H1 (cell line): ENCODE data around the gene KLHDC7B. TPM values are rescaled to one million over a fixed set of nuclear protein-coding genes. Genes with fewer than 3 reads are reported as not detected.

Experiments
- CTCF ChIA-PET: fragments of 300-600 bp; sonication (Branson Sonifier 250); formaldehyde crosslinking; loops from one replicate; lab custom pipeline; 2021; ENCODE audit not compliant: partially characterized antibody; lab: Charles Lee
- POLR2A ChIA-PET: fragments of 300-600 bp; sonication (Branson Sonifier 250); formaldehyde crosslinking; loops from one replicate; lab custom pipeline; 2021; ENCODE audit warnings: inconsistent platforms; ENCODE audit not compliant: partially characterized antibody; lab: Charles Lee
- DNase-seq, 2 experiments: peaks; one replicate each; pipeline versions ENCODE4 v3.0.0 to v3.0.0-alpha.2; 2010 to 2022; ENCODE audit warnings: low spot score in 2 of 2, low read depth in 1 of 2, mixed read lengths in 1 of 2
- FAIRE-seq: peaks from 2 replicates; lab custom pipeline; 2011; peaks lifted over from hg19 to GRCh38; lab: Jason Lieb, UNC
- H2AFZ ChIP-seq: 2 replicates; pipeline ENCODE4 v1.8.1; 2012; ENCODE audit warnings: low read length, inconsistent platforms
- H2AK5ac ChIP-seq: 2 replicates; pipeline ENCODE4 v1.6.1; 2013; ENCODE audit warnings: low read depth, low read length
- H2BK120ac ChIP-seq: replicated peaks from 2 replicates; pipeline ENCODE3; 2013; ENCODE audit warnings: low read depth, low read length, inconsistent platforms
- H2BK12ac ChIP-seq: 2 replicates; pipeline ENCODE4 v1.6.1; 2013; ENCODE audit warnings: low read depth, low read length
- H2BK15ac ChIP-seq: 2 replicates; pipeline ENCODE4 v1.6.1; 2013; ENCODE audit warnings: low read length
- H2BK20ac ChIP-seq: 2 replicates; pipeline ENCODE4 v1.6.1; 2013; ENCODE audit warnings: low read length
- H2BK5ac ChIP-seq: 2 replicates; pipeline ENCODE4 v1.6.1; 2013; ENCODE audit warnings: low read depth, low read length
- H3K14ac ChIP-seq: 2 replicates; pipeline ENCODE4 v1.6.1; 2013; ENCODE audit warnings: inconsistent platforms; ENCODE audit not compliant: insufficient read length
- H3K18ac ChIP-seq: 2 replicates; pipeline ENCODE4 v1.6.1; 2013; ENCODE audit warnings: low read length; ENCODE audit errors: extremely low read depth
- H3K23ac ChIP-seq: 2 replicates; pipeline ENCODE4 v1.6.1; 2013; ENCODE audit warnings: inconsistent platforms; ENCODE audit not compliant: insufficient read length
- H3K23me2 ChIP-seq: 2 replicates; pipeline ENCODE4 v1.6.1; 2013; ENCODE audit warnings: low read depth, low read length
- H3K27ac ChIP-seq: 2 replicates; pipeline ENCODE4 v1.6.1; 2011; ENCODE audit warnings: low read depth, low read length, inconsistent platforms
- H3K27me3 ChIP-seq, 4 experiments: replicated peaks in 1 of 4; 1 replicate in 1 of 4; 2 replicates in 3 of 4; pipeline versions ENCODE4 v1.6.1 to v1.8.1; 2011 to 2013; ENCODE audit warnings: low read length in 3 of 4, mild to moderate bottlenecking in 3 of 4, inconsistent platforms in 2 of 4, mixed read lengths in 2 of 4, moderate library complexity in 1 of 4; ENCODE audit not compliant: control insufficient read depth in 3 of 4, insufficient read depth in 3 of 4; ENCODE audit errors: extremely low read depth in 1 of 4
- H3K36me3 ChIP-seq, 4 experiments: 2 replicates each; pipeline versions ENCODE4 v1.6.1 to v1.8.1; 2011 to 2013; ENCODE audit warnings: mild to moderate bottlenecking in 4 of 4, low read length in 3 of 4, moderate library complexity in 2 of 4, control low read depth in 1 of 4, inconsistent platforms in 1 of 4; ENCODE audit not compliant: insufficient read depth in 4 of 4, control insufficient read depth in 2 of 4
- H3K4ac ChIP-seq: replicated peaks from 2 replicates; pipeline ENCODE3; 2013; ENCODE audit warnings: low read length, low read depth, mixed read lengths, inconsistent platforms; ENCODE audit not compliant: insufficient read length
- H3K4me1 ChIP-seq, 4 experiments: replicated peaks in 1 of 4; 1 replicate in 1 of 4; 2 replicates in 3 of 4; pipeline versions ENCODE4 v1.6.1 to v1.8.1; 2011 to 2013; ENCODE audit warnings: low read length in 3 of 4, inconsistent platforms in 2 of 4, mixed read lengths in 1 of 4; ENCODE audit not compliant: insufficient read depth in 4 of 4, control insufficient read depth in 3 of 4
- H3K4me2 ChIP-seq, 2 experiments: 2 replicates each; pipeline versions ENCODE4 v1.6.1 to v1.8.1; 2011 to 2013; ENCODE audit warnings: low read depth in 2 of 2, low read length in 2 of 2, control low read depth in 1 of 2, inconsistent platforms in 1 of 2, mild to moderate bottlenecking in 1 of 2; ENCODE audit not compliant: insufficient read depth in 1 of 2
- H3K4me3 ChIP-seq, 4 experiments: fragments of 200-600, 300-600 bp in 1 of 4; sonication (generic), shearing (Covaris generic), sonication (Bioruptor Twin) in 1 of 4; 2 replicates each; pipeline versions ENCODE4 v1.5.1 to v1.8.1; 2011 to 2016; ENCODE audit warnings: low read length in 4 of 4, low read depth in 3 of 4, control low read depth in 2 of 4, inconsistent platforms in 2 of 4, mild to moderate bottlenecking in 2 of 4, mixed read lengths in 1 of 4, moderate library complexity in 1 of 4; ENCODE audit not compliant: insufficient read depth in 2 of 4; ENCODE audit errors: extremely low read depth in 1 of 4
- H3K56ac ChIP-seq: replicated peaks from 2 replicates; pipeline ENCODE3; 2013; ENCODE audit warnings: low read depth, mild to moderate bottlenecking, mixed read lengths, low read length, inconsistent platforms; ENCODE audit not compliant: insufficient read length
- H3K79me1 ChIP-seq: 2 replicates; pipeline ENCODE4 v1.6.1; 2013; ENCODE audit warnings: low read depth, low read length, control low read depth
- H3K79me2 ChIP-seq, 2 experiments: 2 replicates each; pipeline versions ENCODE4 v1.6.1 to v1.8.1; 2012 to 2013; ENCODE audit warnings: low read length in 2 of 2, mild to moderate bottlenecking in 2 of 2, inconsistent platforms in 1 of 2; ENCODE audit not compliant: insufficient read depth in 2 of 2, control insufficient read depth in 1 of 2
- H3K9ac ChIP-seq, 4 experiments: replicated peaks in 1 of 4; 1 replicate in 1 of 4; 2 replicates in 3 of 4; pipeline versions ENCODE4 v1.6.1 to v1.8.1; 2011 to 2013; ENCODE audit warnings: low read depth in 3 of 4, low read length in 3 of 4, control low read depth in 2 of 4, mild to moderate bottlenecking in 2 of 4, moderate library complexity in 2 of 4, inconsistent platforms in 1 of 4; ENCODE audit errors: extremely low read depth in 1 of 4
- H3K9me3 ChIP-seq, 2 experiments: 2 replicates each; pipeline versions ENCODE4 v1.6.1 to v1.8.1; 2012 to 2013; ENCODE audit warnings: mild to moderate bottlenecking in 2 of 2, moderate library complexity in 2 of 2, control low read depth in 1 of 2, inconsistent platforms in 1 of 2, low read depth in 1 of 2, low read length in 1 of 2, mixed read lengths in 1 of 2; ENCODE audit not compliant: insufficient read depth in 2 of 2
- H4K20me1 ChIP-seq, 2 experiments: replicated peaks in 1 of 2; 2 replicates each; pipeline versions ENCODE3 to v1.8.1; 2011 to 2013; ENCODE audit warnings: inconsistent platforms in 2 of 2, low read length in 2 of 2, mild to moderate bottlenecking in 1 of 2; ENCODE audit not compliant: insufficient read depth in 2 of 2, control insufficient read depth in 1 of 2
- H4K5ac ChIP-seq: 2 replicates; pipeline ENCODE4 v1.6.1; 2013; ENCODE audit warnings: low read length, low read depth, mixed read lengths, inconsistent platforms; ENCODE audit not compliant: insufficient read length
- H4K8ac ChIP-seq: 2 replicates; pipeline ENCODE4 v1.8.0; 2013; ENCODE audit warnings: mild to moderate bottlenecking, moderate library complexity, low read length, inconsistent platforms; ENCODE audit not compliant: insufficient read depth; ENCODE audit errors: extremely low read depth
- H4K91ac ChIP-seq: replicated peaks from 2 replicates; pipeline ENCODE3; 2013; ENCODE audit warnings: low read length, mixed read lengths, inconsistent platforms; ENCODE audit not compliant: insufficient read length
- CBX5 ChIP-seq: fragments of 300-800, 300-1000 bp; sonication (generic); IDR thresholded peaks from 2 replicates; pipeline ENCODE4 v1.7.1; 2016; ENCODE audit warnings: antibody characterized with exemption, low read length, low read depth
- CHD1 ChIP-seq: IDR thresholded peaks from 2 replicates; pipeline ENCODE4 v1.6.1; 2012; ENCODE audit warnings: low read depth, low read length, improper control_type of control experiment
- CTBP2 ChIP-seq: IDR thresholded peaks from 2 replicates; pipeline ENCODE4 v1.7.0; 2011; ENCODE audit warnings: borderline replicate concordance, mild to moderate bottlenecking, moderate library complexity, mixed read lengths, low read length; ENCODE audit not compliant: insufficient read depth, insufficient read length
- EP300 ChIP-seq, 2 experiments: IDR thresholded peaks; 1 replicate in 1 of 2; 2 replicates in 1 of 2; pipeline ENCODE4 v1.6.1; 2011 to 2012; ENCODE audit warnings: low read depth in 2 of 2, low read length in 2 of 2, mild to moderate bottlenecking in 2 of 2, borderline replicate concordance in 1 of 2, inconsistent platforms in 1 of 2, moderate library complexity in 1 of 2
- EZH2 ChIP-seq: fragments of 200-600 bp; sonication (generic); IDR thresholded peaks from 2 replicates; pipeline ENCODE4 v1.7.1; 2012; ENCODE audit warnings: low read depth, mild to moderate bottlenecking, moderate library complexity, low read length, inconsistent platforms; ENCODE audit not compliant: severe bottlenecking
- GABPA ChIP-seq: IDR thresholded peaks from 2 replicates; pipeline ENCODE4 v1.6.1; 2011; ENCODE audit warnings: mild to moderate bottlenecking, low read length, moderate library complexity, borderline replicate concordance; ENCODE audit not compliant: insufficient read depth
- GTF2F1 ChIP-seq: IDR thresholded peaks from 2 replicates; pipeline ENCODE4 v1.6.1; 2012; ENCODE audit warnings: low read depth, low read length, improper control_type of control experiment, borderline replicate concordance
- NANOG ChIP-seq: IDR thresholded peaks from 2 replicates; pipeline ENCODE4 v1.6.1; 2011; ENCODE audit warnings: low read length, low read depth, mild to moderate bottlenecking, inconsistent platforms; ENCODE audit not compliant: insufficient read depth, poor library complexity, severe bottlenecking
- POLR2AphosphoS5 ChIP-seq: IDR thresholded peaks from 2 replicates; pipeline ENCODE4 v1.6.1; 2011; ENCODE audit warnings: low read depth, low read length
- WGBS, 2 experiments: shearing (Covaris generic) in 1 of 2; methylation state at CpG; one replicate each; pipeline versions ENCODE4 v1.1.6 to v1.1.7; 2013 to 2015; ENCODE audit warnings: low lambda C conversion rate in 2 of 2, mixed read lengths in 2 of 2, inconsistent platforms in 1 of 2, low coverage in 1 of 2, missing lambda C conversion rate in 1 of 2; ENCODE audit not compliant: insufficient replicate concordance in 2 of 2, insufficient coverage in 1 of 2, insufficient read length in 1 of 2; ENCODE audit errors: extremely low coverage in 1 of 2, missing lambda C conversion rate in 1 of 2; 5-methylcytosine and 5-hydroxymethylcytosine counted together
- polyA plus RNA-seq, 7 experiments: library from polyadenylated mRNA; depleted of rRNA in 3 of 7; stranded (reverse) in 5 of 7; unstranded in 2 of 7; fragments of >200 nt in 5 of 7; fragments of 200-250 nt in 2 of 7; gene quantifications; 1 replicate in 5 of 7; 2 replicates in 1 of 7; 4 replicates in 1 of 7; pipeline versions ENCODE4 v1.2.1 to v1.2.3, GENCODE V29; 2011 to 2013; ENCODE audit warnings: missing spikeins in 2 of 7, mixed read lengths in 2 of 7
- total RNA-seq: library from RNA; stranded (reverse); fragmentation: NEBNext Ultra II Directional; extraction: Animal tissue kit (Norgen Biotek cat#: 25700); gene quantifications from 2 replicates; pipeline ENCODE4 v1.2.1, GENCODE V29; 2021

KLHDC7B gene
- total and polyA plus RNA-seq, 2 of the 8 experiments (the other 6 are each of a cell fraction or from before 2014, with no cell fraction given), result not detected

DNA sequence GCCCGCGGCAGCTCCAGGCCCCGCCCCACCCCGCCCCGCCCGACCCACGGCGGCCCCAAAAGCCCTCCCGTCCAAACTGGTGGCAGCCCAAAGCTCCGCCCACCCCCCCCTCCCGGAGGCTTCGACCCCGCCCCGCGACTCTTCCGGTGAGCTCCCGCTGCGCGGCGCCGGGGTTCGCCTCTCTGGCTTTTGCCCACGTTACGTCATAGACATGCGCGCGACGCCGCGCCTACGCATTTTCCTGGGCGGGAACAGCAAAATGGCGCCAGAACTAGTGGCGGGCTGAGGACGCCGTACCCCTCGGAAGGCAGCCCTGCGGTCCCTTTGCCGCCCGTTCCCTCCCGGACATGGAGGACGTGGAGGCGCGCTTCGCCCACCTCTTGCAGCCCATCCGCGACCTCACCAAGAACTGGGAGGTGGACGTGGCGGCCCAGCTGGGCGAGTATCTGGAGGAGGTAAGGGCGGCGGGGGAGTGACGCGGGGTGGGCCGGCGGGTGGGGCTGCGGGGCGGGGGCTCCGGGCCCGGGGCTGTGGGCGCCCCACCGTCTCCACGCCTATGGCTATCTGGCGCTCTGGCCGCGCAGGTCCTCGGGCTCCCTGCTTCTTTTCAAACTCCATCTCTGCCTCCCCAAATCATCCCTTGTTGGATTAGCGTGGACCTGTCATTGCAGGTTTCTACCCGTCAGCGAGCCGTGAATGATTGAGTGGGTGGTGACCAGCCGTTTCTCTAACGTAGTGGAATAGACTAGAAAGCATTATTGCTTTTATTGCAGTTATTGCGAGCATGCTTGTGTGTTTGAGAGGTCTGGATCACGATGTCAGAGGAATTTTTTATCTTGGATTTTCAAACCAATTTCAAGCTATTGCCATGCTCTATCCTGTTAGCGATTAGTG, 37.5 kb upstream of the KLHDC7B start, which contains the start of gene NCAPH2:
Gene NCAPH2, plus strand, starts transcription at position 234 of the 894 bp plus-strand sequence. Its CDS starts 114 bp downstream, at position 348.
- Histone ChIP-seq H3K9me3 (no peaks in the 10 kb centered on the region), H2AK5ac (no peak within 1 kb of the TSS), H3K27me3 (no peaks in the 10 kb centered on the region), H3K27ac (peak within 1 kb of the TSS; percentile 99), H2BK5ac (peak within 1 kb of the TSS; percentile 98), H2BK120ac (no peak within 1 kb of the TSS), H2BK20ac (no peak within 1 kb of the TSS), H3K14ac (no peak within 1 kb of the TSS), H2BK15ac (no peak within 1 kb of the TSS; the same call in 1 of the 2 replicates), H2AFZ (peak within 1 kb of the TSS; percentile 98; the same call in 1 of the 2 replicates), H3K79me2 (peaks cover 0 to 31% of the 10 kb centered on the region in 2 experiments; a peak in 3 of 4 replicates), H3K79me1 (peaks cover 15% of the 10 kb centered on the region; the same call in 1 of the 2 replicates), H3K4me2 (peak within 1 kb of the TSS; percentile 73 to 96), H3K56ac (peak within 1 kb of the TSS; percentile 77), H3K23ac (no peak within 1 kb of the TSS), H4K5ac (peak within 1 kb of the TSS; percentile 99), H3K23me2 (peaks cover 11% of the 10 kb centered on the region; the same call in 1 of the 2 replicates), H4K91ac (peak within 1 kb of the TSS; percentile 96), H3K4me3 (peak within 1 kb of the TSS; percentile 83 to 100 (median 90)), H4K20me1 (peaks cover 3 to 24% of the 10 kb centered on the region in 2 experiments), H4K8ac (peak within 1 kb of the TSS; percentile 100; the same call in 1 of the 2 replicates), H2BK12ac (no peak within 1 kb of the TSS), H3K4me1 (peaks cover 2 to 8% (median 5%) of the 10 kb centered on the region in 4 experiments), H3K4ac (no peak within 1 kb of the TSS), H3K9ac (peak within 1 kb of the TSS; percentile 92 to 98 (median 94)), H3K36me3 (peaks cover 0 to 15% (median 0%) of the 10 kb centered on the region in 4 experiments; a peak in 3 of 8 replicates), H3K18ac (peak within 1 kb of the TSS; percentile 95)
- ChIA-PET POLR2A (interaction anchor here (0.7 to 3.5 kb wide), 15 partner anchors 9 to 64 kb away, joined by 3 to 32 read pairs (median 4); partner anchors contain the start of gene SCO2), CTCF (interaction anchor here (0.6 to 2.7 kb wide), 6 partner anchors 11 to 94 kb away, joined by 3 to 22 read pairs (median 4); partner anchors contain the start of gene SCO2)
- peak; percentile 89 to 99 for DNase-seq
- no peak for FAIRE-seq
- WGBS, 2 experiments, result 4% methylated on average over 50 of the region's 76 CpGs; no CpG with 5 or more reads in 1 of the 2 experiments
- TF ChIP-seq CTBP2 (no peak), NANOG (no peak), EZH2 (no peak), EP300 (IDR thresholded peaks at IDR 0.05; ENCODE audit: borderline replicate concordance in 1 of 2, low read depth in 2 of 2, low read length in 2 of 2) (peak in 1 of 2 experiments; percentile 44; a peak in 1 of 3 replicates), CBX5 (no peak), GTF2F1 (no peak), GABPA (no peak; the same call in 1 of the 2 replicates), POLR2AphosphoS5 (peak; percentile 97), CHD1 (no peak)
